ENCODE results near the gene KRTAP10-11.

DNA sequence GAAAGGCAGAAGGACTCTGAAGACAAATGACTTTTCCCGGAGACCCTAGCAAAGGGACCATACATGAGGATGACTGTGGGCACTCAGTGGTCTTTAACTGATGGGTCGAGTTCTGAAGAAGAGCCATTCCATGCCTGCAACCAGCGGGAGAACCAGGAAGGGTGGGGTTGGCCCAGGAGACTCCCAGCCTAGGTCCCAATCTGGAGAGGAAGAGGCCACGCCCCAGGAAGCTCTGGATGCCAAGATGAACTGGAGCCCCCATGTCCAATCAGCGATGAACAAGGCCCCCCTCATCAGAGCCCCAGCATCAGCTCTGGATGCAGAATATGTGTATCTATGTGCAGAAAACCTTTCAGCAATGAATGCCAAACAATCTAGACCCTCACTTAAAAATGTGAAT is 5.5 kb upstream of the KRTAP10-11 start:
- TF ChIP-seq, protein P1, sequence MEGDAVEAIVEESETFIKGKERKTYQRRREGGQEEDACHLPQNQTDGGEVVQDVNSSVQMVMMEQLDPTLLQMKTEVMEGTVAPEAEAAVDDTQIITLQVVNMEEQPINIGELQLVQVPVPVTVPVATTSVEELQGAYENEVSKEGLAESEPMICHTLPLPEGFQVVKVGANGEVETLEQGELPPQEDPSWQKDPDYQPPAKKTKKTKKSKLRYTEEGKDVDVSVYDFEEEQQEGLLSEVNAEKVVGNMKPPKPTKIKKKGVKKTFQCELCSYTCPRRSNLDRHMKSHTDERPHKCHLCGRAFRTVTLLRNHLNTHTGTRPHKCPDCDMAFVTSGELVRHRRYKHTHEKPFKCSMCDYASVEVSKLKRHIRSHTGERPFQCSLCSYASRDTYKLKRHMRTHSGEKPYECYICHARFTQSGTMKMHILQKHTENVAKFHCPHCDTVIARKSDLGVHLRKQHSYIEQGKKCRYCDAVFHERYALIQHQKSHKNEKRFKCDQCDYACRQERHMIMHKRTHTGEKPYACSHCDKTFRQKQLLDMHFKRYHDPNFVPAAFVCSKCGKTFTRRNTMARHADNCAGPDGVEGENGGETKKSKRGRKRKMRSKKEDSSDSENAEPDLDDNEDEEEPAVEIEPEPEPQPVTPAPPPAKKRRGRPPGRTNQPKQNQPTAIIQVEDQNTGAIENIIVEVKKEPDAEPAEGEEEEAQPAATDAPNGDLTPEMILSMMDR (IDR thresholded peaks at IDR 0.05), result no peak
- no peak for TF ChIP-seq EZH2 (IDR thresholded peaks at IDR 0.05; ENCODE audit: borderline replicate concordance, insufficient read depth, low read depth, low read length, poor library complexity, severe bottlenecking)

All from B cell (primary cell).